ENCODE data around the gene MEGF11.

- TF ChIP-seq POLR2AphosphoS5 (IDR thresholded peaks at IDR 0.05) (no peak), POLR2A (IDR thresholded peaks at IDR 0.05) (no peak), CTCF (IDR thresholded peaks at IDR 0.05) (no peak)
Measured at GRCh38 chr15:65948383-65948782, 305.2 kb downstream of the MEGF11 start.
